Activated effector memory CD4-positive, alpha-beta T cell treated with anti-CD3 and anti-CD28 coated beads, Interleukin-2, amount 50 U/mL, for 16 hours (primary cell): ENCODE measurements around the gene ICA1.
"Not testable (repeated sequence)": the region's sequence is repeated elsewhere in the genome, so short reads cannot be mapped to it uniquely, and the experiment has no call there.

Experiments used
- DNase-seq: peaks from one replicate; pipeline ENCODE4 v3.0.0-alpha.2; 2020

The ICA1 gene

GRCh38 chr7:8089036-8089780, 172.8 kb downstream of the ICA1 start:
- no peak for DNase-seq

DNA sequence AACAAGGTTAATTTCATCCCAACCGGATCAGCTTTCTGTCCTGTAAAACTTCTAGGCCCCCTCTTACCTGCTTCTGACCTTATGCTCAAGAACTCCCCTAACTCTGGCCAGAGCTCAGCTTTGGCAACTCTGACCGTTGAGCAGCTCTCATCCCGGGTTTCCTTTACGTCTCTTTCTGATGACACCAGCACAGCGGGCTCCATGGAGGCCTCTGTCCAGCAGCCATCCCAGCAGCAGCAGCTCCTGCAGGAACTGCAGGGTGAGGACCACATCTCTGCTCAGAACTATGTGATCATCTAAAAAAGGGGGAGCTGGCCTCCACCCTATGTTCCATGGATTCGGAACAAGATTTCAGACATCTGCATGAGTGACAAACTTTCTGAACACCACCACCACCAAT, 175.7 kb downstream of the ICA1 start:
- DNase-seq, result no peak

- no peak for DNase-seq
Measured at GRCh38 chr7:8085420-8085819, 176.5 kb downstream of the ICA1 start.

DNA sequence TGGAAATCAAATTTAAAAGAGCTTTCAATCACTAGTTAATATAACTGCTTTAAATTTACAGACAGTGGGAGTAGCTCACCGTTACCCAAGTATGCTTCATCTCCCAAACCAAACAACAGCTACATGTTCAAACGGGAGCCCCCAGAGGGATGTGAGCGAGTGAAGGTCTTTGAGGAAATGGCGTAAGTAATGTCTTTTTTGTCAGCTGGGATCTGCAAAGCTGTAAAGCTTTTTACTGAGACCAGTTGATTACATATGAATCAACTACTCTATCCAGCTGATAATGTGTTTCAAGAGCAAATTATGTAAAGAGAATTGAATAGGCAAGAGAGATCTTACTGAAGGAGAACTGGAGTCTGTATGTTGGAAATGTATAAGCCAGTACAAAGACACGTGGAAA, 177.1 kb downstream of the ICA1 start:
- DNase-seq, result no peak

DNA sequence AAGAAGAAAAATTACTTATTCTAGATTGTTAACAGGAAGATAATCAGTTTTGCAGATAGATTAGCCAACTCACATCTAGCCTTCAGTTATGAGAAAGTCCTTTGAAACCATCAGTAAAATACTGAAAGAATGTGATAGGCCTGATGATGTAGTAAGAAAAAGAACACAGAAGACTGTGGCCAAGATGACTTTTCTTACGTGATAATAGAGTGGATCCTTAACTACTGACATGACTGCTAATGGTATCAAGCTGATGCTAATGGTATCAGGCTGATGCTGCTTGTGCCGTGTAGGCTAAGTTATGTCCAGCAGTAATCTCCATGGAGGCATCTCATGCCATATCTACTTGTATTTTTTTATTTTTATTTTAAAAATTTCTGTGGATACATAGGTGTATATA, 179.2 kb downstream of the ICA1 start:
- DNase-seq, result no peak

- DNase-seq, result no peak
Measured at GRCh38 chr7:8078418-8078817, 183.5 kb downstream of the ICA1 start.

DNA sequence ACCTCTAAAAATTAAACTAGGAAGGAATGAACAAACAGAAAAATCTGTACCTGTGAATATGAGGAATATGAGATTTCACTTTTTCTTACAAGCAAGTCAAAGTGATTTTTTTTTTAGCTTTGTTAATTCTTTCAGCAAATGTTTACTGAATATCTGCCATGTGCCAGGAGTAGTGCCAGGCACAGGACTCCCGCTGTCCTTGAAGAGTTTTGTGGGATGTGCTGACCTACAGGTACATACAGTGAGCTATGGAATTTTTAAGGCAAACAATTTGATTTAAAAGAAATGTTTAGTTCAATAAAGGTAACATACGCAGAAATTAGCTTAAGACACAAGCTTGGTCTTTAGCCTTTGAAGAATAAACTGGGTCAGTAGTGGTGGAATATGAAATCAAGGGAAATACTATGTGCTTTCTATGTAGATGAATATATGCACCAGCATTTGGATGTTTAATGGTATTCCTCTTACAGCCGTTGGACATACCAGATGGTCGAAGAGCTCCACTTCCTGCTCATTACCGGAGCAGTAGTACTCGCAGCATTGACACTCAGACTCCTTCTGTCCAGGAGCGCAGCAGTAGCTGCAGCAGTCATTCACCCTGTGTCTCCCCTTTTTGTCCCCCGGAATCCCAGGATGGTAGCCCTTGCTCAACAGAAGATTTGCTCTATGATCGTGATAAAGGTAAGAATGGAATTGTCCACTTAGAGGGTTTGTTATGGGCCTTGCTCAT, 191.4 kb downstream of the ICA1 start:
- no peak for DNase-seq

DNA sequence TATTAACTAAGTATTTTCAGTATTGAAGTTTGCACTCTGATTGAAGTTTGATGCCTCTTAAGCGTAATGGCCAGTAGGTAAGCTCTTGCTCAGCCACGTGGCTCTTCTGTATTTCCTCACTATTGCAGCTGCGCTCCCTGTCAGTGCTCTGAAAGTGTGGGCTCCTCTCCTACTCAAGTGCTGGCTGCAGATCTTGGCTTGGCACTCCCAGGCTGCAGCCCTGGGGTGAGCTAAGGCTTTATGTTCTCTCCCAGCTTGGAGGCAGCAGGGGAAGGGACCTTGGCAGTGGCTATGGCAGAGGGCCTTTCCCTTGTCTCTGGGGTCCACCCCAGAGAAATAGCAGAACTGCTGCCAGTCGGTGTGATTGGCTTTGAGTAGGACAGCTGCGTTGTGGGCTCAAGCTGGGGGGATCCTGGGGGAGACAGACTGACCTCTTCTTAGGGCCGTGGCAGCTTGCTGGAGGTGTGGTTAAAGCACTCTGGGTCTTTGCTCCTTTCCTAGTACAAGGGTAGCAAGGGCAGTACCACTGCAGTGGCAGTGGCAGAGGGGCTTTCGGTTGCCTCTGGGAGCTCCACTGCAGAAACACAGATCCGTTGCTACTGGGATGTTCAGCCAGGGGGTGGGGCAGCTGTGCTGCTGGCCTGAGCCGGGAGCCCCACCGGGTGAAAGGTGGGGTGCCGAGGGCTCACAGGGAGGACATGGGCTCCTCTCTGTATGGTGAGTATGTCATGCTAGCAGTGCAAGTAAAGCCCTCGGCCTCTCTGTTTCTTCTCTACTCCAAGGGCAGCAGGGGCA, 192.9 kb downstream of the ICA1 start:
- DNase-seq, result no peak

- no peak for DNase-seq
Measured at GRCh38 chr7:8065356-8065813, 196.6 kb downstream of the ICA1 start.

DNA sequence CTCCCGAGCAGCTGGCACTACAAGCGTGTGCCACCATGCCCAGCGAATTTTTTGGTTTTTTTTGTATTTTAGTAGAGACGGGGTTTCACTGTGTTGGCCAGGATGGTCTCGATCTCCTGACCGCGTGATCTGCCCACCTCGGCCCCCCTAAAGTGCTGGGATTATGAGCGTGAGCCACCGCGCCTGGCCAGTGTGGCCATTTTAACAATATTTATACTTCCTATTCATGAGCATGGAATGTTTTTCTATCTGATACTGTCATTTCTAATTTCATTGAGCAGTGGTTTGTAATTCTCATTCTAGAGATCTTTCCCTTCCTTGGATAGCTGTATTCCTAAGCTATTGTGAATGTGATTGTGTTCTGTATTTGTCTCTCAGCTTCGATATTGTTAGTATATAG, 197.1 kb downstream of the ICA1 start:
- no peak for DNase-seq

- DNase-seq, result no peak
Measured at GRCh38 chr7:8063706-8064297, 198.2 kb downstream of the ICA1 start.

- not testable (repeated sequence) for DNase-seq
Measured at GRCh38 chr7:8063300-8063699, 198.7 kb downstream of the ICA1 start.
